GM12891 (cell line): ENCODE data around the gene BACE1.

ENCODE experiments used
- POLR2A ChIP-seq: IDR thresholded peaks from 2 replicates; pipeline ENCODE4 v1.6.1; 2011; ENCODE audit warnings: low read depth, low read length, control low read depth
- POLR2AphosphoS5 ChIP-seq: IDR thresholded peaks from 2 replicates; pipeline ENCODE4 v1.6.1; 2011; ENCODE audit warnings: low read depth, low read length, control low read depth
- TAF1 ChIP-seq: IDR thresholded peaks from 2 replicates; pipeline ENCODE4 v1.6.1; 2011; ENCODE audit warnings: low read depth, low read length, control low read depth

GRCh38 chr11:117238221-117238620 is 77.8 kb downstream of the BACE1 start:
- TF ChIP-seq POLR2A = no peak
- no peak for TF ChIP-seq POLR2AphosphoS5
- TF ChIP-seq TAF1 = no peak
